NCI-H2029 (cell line): Measurements from ENCODE around the gene PMM2.
"Not testable (repeated sequence)": the region's sequence is repeated elsewhere in the genome, so short reads cannot be mapped to it uniquely, and the experiment has no call there.

Source experiments
- DNase-seq: peaks from one replicate; lab custom pipeline; 2025; lab: John Stamatoyannopoulos, UW

Gene PMM2

DNA sequence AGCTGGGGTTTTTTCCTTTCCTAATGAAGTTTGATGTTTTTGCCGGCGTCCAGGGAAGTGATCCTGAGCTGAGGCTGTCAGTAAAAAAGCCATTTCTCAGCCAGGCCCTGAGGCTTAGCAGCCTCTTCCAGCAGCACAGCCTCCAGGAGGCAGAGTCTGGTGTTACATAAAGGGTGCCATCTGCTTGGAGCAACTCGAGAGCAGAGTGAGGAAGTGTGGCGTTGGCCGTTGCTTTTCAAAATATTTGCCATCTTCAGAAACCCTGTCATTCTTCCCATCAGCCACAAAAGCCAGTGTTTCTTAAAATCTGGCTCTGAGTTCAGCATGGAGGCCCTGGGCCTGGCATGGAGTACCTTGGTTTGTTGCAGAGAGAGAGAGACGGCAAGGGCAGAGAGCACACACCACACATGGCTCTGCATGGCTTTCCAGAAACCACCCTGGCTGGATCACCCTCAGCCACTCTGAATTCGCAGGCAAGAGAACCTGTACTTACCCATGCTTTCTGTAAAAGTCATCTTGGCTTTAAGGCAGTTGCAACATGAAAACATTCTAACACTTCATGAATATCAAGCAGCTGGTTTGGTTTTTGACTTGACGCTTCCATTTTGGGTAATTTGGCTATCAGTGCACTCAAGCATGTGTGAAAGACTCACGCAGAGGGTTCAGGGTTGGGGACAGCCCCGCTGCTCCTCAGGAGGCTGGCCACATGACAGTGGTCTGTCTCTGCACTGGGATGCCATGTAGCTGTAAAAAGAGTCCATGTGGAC is 21.0 kb downstream of the PMM2 start:
- no peak for DNase-seq

DNA sequence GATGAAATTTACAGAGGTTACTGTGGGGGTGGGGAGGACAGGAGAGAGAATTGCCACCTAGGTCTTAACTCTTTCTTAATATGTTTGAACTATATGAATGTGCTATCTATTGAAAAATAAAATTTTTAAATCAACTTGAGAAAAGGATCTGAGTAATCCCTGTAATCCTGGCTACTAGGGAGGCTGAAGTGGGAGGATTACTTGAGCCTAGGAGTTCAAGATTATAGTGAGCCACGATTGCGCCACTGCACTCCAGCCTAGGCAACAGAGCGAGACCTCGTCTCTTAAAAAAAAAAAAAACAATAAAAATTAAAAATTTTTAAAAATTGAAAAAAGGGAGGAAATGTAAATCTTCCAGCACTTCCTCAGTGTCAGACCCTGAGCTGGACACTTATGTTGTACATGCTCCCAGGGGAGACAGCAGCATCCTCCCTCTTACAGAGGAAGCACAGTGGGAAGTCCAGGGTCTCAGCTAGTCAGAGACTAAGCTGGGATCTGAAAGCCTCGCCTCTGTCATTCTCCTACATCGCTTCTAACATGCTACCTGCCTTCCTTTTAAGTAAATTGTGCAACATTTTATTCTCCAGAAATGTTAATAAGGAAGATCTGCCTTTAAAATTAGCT is 21.9 kb downstream of the PMM2 start:
- no peak for DNase-seq

DNA sequence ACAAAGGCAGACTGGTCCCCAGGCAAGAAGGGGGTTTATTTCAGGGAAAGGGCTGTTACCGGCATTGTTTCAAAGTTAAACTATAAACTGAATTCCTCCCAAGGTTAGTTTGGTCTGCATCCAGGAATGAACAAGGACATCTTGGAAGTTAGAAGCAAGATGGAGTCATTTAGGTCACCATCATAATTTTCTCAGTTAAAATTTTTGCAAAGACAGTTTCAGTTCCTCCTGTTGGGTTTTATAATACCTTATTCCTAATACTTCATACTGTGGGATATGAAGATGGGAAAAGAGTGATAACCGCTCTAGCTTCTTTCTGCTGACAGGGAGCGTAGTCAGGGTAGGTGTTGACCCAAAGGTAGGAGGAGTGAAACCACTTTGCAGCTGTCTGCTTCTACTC is 24.8 kb downstream of the PMM2 start:
- DNase-seq = no peak

DNA sequence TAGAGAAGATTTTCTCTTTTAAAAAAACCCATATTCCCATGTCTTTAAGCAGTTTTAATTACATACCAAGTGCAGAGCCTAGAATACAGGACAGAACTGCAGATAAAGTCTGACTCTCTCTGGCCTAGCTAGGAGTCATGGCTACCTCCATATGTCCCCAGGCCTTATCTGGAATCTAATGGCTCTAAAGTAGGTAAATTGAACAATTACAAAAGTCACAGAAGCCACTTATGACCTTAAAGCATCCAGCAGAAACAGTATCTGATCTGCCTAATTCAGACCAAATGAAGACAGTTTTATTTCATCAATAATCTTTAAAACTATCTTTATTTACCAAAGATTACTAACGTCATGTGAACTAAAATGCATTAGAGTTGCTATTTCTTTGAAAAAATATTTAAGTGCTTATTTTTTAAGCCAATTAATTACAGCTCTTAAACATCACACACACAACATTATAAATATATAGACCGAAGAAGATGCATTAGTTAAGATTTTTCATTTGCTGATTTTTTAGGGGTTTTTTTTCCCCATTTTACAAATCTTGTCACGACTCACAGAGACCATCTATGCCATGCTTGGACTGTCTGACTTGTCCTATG is 28.7 kb downstream of the PMM2 start:
- no peak for DNase-seq

DNA sequence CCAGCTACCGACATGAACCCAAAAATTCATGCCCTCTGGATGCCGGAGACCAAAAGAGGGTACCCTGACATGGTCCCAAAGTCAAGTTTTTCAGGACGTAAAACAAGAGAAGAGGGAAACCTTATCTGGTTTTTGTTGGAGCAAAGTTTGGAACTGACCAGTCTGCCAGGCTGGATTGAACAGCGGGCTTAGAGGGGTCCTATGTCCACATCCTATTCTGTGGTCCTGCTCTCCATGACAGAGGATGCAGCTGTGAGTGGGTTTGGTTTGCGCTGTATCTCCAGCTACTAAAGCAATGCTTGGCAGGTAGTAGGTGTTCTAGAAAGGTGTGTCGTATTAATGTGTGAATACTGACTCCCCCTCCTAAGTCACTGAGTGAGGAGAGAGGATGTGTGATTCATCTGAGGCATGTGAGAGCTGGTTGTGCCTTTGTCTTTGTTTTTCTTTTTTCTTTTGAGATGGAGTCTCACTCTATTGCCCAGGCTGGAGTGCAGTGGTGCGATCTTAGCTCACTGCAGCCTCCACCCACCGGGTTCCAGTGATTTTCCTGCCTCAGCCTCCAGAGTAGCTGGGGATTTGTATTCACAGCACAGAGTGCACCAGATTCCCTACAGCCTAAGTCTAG is 31.0 kb downstream of the PMM2 start:
- no peak for DNase-seq

DNA sequence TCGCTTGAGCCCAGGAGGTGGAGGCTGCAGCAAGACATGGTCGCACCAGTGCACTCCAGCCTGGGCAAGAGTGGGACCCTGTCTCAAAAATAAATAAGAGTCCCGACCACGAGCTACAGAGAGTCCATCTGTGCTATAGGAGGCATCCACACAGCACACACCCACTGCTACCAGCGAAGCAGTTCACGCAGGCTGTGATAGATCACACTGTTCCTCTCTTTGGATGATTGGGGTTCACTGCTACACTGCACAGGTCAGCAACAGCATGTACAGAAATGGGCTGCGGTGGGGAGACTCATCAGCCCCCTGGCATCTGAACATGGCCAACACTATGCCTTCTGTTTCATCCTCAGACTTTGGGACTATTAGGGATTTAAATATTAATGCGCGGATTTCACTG is 33.8 kb downstream of the PMM2 start:
- no peak for DNase-seq

DNA sequence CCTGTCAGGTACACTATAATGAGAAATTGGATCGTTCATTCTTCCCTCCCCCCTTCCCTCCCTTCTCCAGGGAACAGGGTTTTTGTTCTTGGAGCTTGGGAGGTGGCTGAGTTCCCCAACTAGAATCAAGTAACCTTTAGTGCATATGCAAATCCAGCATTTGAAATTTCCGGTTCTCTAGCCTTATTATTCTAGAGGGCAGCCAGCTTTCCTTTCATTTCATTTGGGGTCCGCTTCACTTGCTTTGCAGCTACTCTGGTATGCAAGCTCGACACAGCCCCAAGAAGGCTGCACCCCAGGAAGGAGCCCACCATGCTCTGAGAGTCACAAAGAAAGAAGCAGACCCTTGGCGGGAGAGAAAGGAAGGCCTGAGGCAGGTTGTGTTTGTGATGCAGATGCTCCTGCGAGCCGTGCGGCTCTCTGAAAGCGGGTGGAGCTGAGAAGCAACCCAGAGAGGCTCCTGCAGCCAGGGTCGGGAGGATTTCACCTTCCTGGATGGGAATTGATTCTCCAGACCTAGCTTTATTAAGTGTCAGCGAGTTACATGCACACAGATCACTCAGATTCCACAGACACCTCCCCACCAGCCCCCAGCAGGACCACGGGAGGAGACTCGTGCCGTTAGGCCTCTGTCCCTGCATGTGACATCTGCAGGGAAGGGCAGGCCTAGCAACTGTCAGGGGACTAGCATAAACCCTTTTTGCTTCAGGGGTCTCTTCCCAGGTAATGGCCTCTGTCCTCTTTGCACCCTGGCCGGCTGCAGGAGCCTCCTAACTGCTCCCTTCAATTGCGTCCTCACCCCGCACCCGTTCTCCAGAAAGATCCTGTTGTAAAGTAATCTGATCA is 34.5 kb downstream of the PMM2 start:
- DNase-seq = no peak

DNA sequence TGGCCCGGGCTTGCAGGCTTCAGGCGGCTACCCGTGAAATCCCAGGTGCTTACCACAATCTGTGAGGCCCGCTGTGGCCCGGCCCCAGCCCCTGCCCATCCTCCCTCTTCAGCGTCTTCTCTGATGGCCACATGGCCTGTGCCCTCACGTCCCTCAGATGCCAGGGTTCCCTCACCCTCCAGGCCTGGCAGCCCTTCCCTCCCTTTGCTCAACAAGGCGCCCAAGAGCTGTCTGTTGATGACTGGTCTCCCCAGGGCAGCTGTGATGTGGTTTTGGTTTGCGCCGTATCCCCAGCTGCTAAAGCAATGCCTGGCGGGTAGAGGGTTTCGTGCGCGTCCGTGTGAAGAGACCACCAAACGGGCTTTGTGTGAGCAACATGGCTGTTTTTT is 35.1 kb downstream of the PMM2 start:
- no peak for DNase-seq

DNA sequence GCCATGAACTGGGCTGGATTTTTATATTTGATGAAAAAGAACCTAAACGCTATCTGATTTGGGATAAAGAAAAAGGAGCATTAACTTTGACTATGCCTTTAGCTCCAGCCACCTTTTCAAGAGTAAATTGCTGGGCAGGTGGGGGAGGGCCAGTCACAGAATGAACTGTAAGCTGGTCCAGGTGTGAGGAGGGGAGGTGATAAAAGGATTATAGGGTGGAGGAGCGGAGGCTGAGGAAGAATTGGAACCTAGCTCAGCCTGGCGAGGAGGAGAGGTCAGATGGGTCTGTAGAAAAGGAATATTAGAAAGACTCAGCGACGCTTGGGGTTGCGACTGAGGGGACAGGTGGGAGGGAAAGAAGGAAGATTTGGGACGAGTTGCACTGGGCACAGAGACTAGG is 39.2 kb downstream of the PMM2 start:
- not testable (repeated sequence) for DNase-seq

DNA sequence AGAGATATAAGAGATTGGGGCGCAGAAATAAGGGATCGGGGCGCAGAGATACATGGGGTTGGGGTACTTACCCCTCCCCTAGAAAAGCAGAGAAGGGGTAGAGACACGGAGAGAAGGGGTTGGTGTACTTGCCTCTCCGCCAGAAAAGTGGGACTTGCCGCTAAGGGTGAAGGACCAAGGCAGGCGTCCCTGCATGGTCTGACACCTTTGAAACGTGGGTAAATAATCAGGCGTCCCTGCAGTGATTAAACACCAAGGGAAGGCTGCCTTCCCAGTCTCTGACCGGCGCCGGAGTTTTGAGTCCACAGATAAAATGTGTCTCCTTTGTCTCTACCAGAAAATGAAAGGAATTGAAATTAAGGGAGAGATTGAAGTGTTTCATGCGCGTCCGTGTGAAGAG is 40.0 kb downstream of the PMM2 start:
- not testable (repeated sequence) for DNase-seq

DNA sequence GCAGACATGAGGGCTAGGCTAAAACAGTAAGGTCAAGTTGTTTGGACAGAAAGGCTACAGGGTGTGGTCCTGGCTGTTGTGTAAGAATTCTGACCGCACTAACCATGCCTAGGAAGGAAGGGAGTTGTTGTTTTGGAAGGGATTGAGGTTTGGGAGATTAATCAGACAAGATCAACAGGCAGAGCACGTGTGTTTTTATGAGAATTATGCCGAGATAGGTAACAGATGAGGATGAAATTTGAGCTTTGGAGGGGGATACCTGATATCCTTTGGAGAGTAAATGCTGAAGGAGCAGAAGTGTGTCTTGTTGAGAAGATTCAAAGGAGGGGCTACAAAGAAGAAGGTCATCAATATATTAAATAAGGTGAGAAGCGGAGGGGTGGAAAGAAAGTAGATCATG is 44.4 kb downstream of the PMM2 start:
- not testable (repeated sequence) for DNase-seq

DNA sequence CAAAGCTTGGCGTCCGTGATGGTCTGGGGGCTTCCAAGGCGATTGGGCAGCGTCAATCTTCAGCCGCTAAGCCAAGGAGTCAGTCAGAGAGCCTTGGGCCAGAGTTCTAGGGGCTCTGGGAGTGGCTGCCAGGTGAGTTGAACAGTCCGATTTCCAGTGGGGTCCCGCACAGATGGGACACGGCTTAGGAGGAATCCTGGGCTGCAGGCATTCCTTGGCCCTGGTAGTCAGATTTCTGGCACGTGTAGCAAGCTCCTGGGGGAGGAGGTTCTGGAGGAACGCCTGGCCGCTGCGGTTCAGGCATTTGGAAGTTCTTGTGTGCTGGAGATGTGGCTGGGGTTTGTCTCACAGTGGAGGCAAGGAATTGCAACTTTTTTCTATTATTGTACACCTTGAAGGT is 45.7 kb downstream of the PMM2 start:
- DNase-seq = not testable (repeated sequence)

DNA sequence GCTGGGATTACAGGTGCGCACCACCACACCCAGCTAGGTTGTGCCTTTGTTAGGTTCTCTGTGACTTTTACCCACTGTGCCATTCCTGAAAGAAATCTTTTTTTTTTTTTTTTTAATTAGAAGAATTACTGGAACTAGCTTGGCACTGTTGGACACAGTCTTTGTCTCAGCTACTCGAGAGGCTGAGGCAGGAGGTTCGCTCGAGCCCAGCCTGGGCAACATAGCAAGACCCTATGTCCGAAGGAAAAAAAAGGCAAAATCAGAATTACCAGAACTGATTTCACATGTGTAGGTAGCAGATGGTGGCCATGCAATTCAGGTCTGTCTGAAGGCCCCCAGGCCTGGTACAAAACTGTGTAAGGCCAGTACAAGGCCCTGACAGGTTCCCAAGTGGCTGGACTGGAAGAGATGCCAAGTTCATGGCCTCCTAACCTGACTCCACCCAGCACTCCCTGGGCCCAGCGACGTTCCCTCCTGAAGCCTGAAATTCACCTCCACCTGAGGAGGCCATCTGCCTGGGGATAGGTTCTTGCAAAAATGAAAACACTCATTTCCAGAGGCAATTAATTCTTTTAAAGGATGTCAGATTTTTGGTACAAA is 48.2 kb downstream of the PMM2 start:
- no peak for DNase-seq

DNA sequence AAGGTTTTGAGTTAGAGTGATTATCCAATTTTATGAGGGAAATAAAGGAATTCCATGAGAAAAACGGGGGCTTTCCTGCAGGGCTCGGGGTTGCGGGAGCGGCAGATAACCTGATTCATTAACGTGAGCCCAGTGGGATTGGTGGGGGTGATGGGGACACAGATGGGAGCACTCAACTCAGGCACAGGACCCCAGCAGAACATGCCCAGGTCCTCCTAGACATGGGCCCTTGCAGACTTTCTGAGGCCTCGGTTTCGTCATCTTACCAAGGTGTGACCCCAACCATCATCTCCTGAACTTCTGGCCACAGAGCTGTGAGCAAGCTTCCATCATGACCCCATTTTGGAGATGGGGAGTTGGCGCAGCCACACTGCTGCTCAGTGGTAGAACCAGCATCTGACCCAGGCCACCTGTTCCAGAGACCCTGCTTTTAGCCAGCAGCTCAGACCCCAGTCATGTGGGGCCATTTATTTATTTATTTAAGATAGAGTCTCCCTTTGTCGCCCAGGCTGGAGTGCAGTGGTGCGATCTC is 48.8 kb downstream of the PMM2 start:
- no peak for DNase-seq

DNA sequence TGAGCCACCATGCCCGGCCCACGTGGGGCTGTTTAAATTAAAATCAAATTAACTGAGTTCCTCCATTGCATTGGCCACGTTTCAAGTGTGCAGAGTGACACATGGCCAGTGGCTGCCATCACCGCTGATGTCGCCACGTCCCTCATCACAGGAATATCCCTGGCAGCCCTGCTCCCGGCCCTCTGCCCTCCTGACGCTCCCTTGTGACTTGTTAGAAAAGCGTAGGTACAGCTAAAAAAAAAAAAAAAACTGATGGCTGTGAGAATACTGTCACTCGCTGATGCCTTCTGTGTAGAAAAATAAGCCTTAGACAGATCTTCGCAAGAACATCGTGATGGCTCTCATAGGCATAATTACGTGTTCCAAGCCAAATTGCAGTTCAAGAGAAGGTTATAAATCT is 49.5 kb downstream of the PMM2 start:
- no peak for DNase-seq

DNA sequence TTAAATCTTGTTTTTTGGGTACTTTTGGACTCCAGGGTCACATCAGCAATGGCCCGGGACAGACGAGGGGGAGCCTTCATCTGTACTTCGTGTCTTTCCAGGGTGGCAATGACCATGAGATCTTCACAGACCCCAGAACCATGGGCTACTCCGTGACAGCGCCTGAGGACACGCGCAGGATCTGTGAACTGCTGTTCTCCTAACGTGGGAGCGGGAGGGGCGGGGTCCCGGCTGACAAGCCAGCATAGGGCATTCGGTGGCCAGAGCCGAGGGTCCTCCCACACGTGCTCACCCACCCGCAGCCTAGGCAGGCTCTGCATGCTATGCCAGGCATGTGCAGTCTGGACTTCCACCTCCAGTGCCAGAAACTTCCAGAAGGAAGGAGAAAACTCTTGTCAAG is 50.0 kb downstream of the PMM2 start:
- no peak for DNase-seq

DNA sequence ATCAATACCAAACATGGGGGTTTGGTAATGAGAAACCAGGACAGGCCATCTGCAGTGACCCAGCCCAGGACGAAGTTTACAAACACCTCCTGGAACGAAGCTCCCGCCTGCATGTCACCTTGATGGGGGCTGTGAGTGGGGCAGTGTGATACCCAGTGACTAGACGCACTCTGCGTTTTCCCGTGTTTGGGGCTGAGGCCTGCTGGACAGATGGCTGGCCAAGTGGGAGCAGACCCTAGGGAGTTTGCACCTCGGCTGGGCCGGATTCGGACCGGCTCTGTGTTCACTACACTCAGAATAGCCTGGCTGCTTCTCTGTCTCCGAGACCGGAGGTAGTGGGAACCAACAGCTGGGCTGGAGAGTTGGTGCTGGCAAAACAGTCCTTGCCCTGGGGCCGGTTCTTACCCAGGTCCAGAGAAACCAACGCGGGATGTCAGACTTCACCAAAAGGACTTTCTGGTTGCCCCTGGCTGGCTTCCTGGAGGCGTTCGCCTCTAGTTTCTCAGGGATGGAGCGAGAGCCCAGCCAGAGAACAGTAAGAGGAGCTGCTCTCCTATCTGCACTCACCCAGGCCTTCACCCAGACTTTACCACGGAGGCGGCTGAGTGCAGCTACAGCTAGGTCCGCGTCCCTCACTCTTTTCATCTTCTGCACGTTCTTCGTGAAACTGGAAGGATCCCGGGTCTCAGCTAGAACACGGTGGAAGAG is 50.7 kb downstream of the PMM2 start:
- no peak for DNase-seq

DNA sequence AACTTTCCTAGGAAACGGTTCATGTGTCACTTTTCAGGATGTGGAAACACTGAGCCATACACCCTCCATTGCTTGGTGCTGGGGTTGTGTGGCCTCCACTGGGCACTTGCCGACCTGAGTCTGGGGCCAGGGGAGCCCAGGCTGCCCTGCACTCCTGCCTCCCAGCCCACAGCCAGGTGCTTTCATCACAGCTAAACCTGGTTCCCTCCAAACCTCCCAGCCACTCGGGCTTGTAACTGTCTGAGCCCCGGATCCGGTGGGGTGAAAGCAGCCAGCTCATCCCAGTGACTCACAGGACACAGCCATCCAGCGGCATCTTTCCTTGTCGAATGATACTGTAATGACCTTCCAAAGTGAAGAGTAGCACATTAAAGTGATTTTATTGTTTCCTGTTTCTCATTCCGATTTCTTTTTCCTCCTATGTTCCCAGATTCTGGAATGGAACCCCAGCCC is 51.3 kb downstream of the PMM2 start:
- no peak for DNase-seq

DNA sequence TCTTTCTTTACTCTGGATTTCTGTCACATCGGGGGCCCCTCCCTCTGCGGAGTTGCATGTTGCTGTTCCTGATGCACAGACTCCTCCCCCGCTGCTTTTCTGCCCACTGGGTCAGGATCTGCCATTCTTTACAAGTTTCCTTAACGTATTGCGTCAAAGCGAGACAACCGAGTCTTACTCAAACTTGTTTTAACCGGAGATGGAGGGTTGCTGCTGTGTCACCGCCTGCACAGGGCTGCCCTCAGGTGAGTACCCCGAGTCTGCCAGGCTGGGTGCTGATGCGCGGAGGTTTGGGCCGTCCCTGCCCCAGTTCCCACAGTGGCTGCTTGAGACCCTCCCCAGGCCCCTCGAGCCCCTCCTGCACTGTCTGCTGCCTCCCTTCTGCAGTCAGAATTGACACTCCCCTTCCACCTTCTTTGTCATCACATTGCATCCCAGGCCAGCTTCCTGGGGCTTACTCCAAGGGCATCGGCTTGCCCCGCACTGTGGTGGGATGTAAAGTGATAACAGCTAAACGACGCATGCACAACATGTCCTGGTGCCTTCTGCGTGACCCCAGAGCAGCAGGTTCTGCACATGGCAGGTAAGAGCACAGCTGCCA is 51.9 kb downstream of the PMM2 start:
- DNase-seq = no peak

DNA sequence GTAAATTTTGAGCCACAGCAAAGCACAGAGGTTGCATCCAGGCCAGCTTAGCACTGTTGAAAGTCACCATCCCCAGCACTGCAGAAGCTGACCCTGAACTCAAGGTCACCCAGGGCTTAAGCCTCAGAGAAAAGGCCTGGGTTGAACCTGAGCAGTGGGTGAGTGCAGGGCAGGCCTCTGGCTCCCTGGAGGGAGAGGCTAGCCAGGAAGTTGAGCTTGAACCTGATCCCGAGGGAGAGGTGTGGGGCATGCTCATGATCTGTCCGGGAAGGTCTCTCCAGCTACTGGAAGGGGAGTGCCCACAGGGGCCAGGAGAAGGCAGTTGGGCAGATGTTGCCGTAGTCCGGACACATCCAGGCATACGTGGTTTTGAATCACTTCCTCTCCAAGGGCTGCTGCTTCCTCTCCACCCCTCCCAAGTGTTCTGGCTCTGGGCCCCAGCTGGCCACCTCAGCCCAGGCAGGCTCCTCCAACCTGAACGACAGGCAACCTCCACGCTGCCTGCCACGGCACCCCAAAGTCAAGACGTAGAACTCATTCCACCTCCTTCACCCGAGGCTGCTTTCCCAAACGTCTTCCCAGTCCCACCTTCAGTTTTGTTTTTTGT is 52.7 kb downstream of the PMM2 start:
- DNase-seq = peak; percentile 14
